ENCODE measurements around the gene RCSD1.

- TF ChIP-seq CTCF (IDR thresholded peaks at IDR 0.05; ENCODE audit: low read depth, low read length) (no peak), EZH2phosphoT487 (IDR thresholded peaks at IDR 0.05; ENCODE audit: low read depth) (no peak)
Observed at GRCh38 chr1:167678838-167679237, 48.8 kb downstream of the RCSD1 start.
